PC-3 (cell line): ENCODE data around the gene C17orf100.

ENCODE experiments used
- EZH2 ChIP-seq: fragments of 300-600 bp; sonication (generic); IDR thresholded peaks from one replicate; pipeline ENCODE4 v1.6.1; 2017; ENCODE audit warnings: antibody characterized with exemption, mild to moderate bottlenecking, low read length; ENCODE audit not compliant: unreplicated experiment
- EZH2phosphoT487 ChIP-seq: fragments of 300-600 bp; sonication (generic); IDR thresholded peaks from 2 replicates; pipeline ENCODE4 v1.6.1; 2018; ENCODE audit warnings: mild to moderate bottlenecking, antibody characterized with exemption, low read length, borderline replicate concordance
- TF ChIP-seq, protein P1 (sequence below): fragments of 300-600 bp; sonication (generic); conservative IDR thresholded peaks from 2 replicates; pipeline ENCODE4 v1.5.1; 2017; ENCODE audit warnings: antibody characterized with exemption, low read depth, mild to moderate bottlenecking, low read length

DNA sequence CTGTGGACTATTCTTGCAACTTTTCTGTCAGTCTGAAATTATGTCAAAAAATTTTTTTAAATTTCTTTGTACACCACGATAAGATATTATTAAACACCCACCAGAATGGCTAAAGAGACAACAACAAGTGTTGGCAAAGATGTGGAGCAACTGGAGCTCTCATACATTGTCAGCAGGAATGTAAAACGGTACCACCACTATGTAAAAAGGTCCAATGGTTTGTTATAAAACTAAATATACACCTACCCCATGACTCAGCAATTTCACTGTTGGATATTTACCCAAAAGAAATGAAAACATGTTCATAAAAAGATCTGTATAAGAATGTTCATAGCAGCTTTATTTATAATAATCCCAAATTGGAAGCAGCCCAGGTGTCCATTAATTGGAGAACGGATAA lies 18.3 kb upstream of the C17orf100 start:
- TF ChIP-seq, protein P1, sequence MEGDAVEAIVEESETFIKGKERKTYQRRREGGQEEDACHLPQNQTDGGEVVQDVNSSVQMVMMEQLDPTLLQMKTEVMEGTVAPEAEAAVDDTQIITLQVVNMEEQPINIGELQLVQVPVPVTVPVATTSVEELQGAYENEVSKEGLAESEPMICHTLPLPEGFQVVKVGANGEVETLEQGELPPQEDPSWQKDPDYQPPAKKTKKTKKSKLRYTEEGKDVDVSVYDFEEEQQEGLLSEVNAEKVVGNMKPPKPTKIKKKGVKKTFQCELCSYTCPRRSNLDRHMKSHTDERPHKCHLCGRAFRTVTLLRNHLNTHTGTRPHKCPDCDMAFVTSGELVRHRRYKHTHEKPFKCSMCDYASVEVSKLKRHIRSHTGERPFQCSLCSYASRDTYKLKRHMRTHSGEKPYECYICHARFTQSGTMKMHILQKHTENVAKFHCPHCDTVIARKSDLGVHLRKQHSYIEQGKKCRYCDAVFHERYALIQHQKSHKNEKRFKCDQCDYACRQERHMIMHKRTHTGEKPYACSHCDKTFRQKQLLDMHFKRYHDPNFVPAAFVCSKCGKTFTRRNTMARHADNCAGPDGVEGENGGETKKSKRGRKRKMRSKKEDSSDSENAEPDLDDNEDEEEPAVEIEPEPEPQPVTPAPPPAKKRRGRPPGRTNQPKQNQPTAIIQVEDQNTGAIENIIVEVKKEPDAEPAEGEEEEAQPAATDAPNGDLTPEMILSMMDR = no peak
- TF ChIP-seq EZH2phosphoT487 = no peak
- TF ChIP-seq EZH2 = no peak
